CD8-positive, alpha-beta memory T cell (primary cell): ENCODE results near the gene ACTL10. TPM values are rescaled to one million over a fixed set of nuclear protein-coding genes. Genes with fewer than 3 reads are reported as not detected.

Source experiments
- CTCF ChIA-PET: fragments of 350-600 bp; sonication (Branson Sonifier 250); formaldehyde crosslinking; loops from one replicate; lab custom pipeline; 2021; ENCODE audit warnings: antibody characterized with exemption; lab: Charles Lee
- POLR2A ChIA-PET: fragments of 350-600 bp; sonication (Branson Sonifier 250); formaldehyde crosslinking; loops from one replicate; lab custom pipeline; 2021; ENCODE audit warnings: antibody characterized with exemption; lab: Charles Lee
- DNase-seq, 5 donors: peaks; one replicate each; pipeline versions ENCODE4 v3.0.0 to v3.0.0-alpha.2; 2020 to 2022; ENCODE audit warnings: mixed read lengths in 1 of 5
- H3K27ac ChIP-seq: one replicate; pipeline ENCODE4 v1.7.0; 2013; ENCODE audit warnings: low read depth, mild to moderate bottlenecking, low read length, moderate library complexity
- H3K27me3 ChIP-seq: 2 replicates; pipeline ENCODE4 v1.7.0; 2013; ENCODE audit warnings: low read length, mild to moderate bottlenecking; ENCODE audit not compliant: insufficient read depth, poor library complexity, severe bottlenecking
- H3K36me3 ChIP-seq: 2 replicates; pipeline ENCODE4 v1.7.0; 2013; ENCODE audit warnings: mild to moderate bottlenecking, low read length, moderate library complexity; ENCODE audit not compliant: insufficient read depth
- H3K4me1 ChIP-seq: 2 replicates; pipeline ENCODE4 v1.7.0; 2013; ENCODE audit warnings: mild to moderate bottlenecking, low read length, moderate library complexity; ENCODE audit not compliant: insufficient read depth
- H3K4me3 ChIP-seq: 2 replicates; pipeline ENCODE4 v1.7.0; 2013; ENCODE audit warnings: mild to moderate bottlenecking, low read length
- H3K9me3 ChIP-seq: 2 replicates; pipeline ENCODE4 v1.7.0; 2013; ENCODE audit warnings: mild to moderate bottlenecking, low read length
- H3K27ac Mint-ChIP-seq, 8 donors: one replicate each; pipeline ENCODE4 v1.8.0; 2020 to 2021; ENCODE audit warnings: mixed read lengths in 8 of 8, mild to moderate bottlenecking in 6 of 8, inconsistent platforms in 3 of 8, moderate library complexity in 3 of 8
- H3K27me3 Mint-ChIP-seq, 2 donors: one replicate each; pipeline ENCODE4 v1.8.0; 2020 to 2021; ENCODE audit warnings: mixed read lengths in 2 of 2, mild to moderate bottlenecking in 1 of 2, moderate library complexity in 1 of 2
- H3K36me3 Mint-ChIP-seq, 3 donors: one replicate each; pipeline ENCODE4 v1.8.0; 2020 to 2021; ENCODE audit warnings: mixed read lengths in 3 of 3, inconsistent platforms in 1 of 3, mild to moderate bottlenecking in 1 of 3
- H3K4me1 Mint-ChIP-seq, 3 donors: one replicate each; pipeline ENCODE4 v1.8.0; 2020 to 2021; ENCODE audit warnings: mixed read lengths in 3 of 3, inconsistent platforms in 1 of 3, mild to moderate bottlenecking in 1 of 3
- H3K4me3 Mint-ChIP-seq, 7 donors: one replicate each; pipeline ENCODE4 v1.8.0; 2020 to 2021; ENCODE audit warnings: mixed read lengths in 7 of 7, mild to moderate bottlenecking in 6 of 7, moderate library complexity in 4 of 7, inconsistent platforms in 2 of 7
- H3K9me3 Mint-ChIP-seq, 5 donors: one replicate each; pipeline ENCODE4 v1.8.0; 2020 to 2022; ENCODE audit warnings: mixed read lengths in 5 of 5, mild to moderate bottlenecking in 3 of 5, moderate library complexity in 2 of 5, inconsistent platforms in 1 of 5
- polyA plus RNA-seq: library from polyadenylated mRNA; unstranded; fragments of 300-500 nt; fragmentation: Illumina TruSeq; gene quantifications from one replicate; pipeline ENCODE4 v1.2.3, GENCODE V29; 2021
- total RNA-seq, 2 experiments: library from RNA; stranded (reverse); gene quantifications; one replicate each; pipeline ENCODE4 v1.2.3, GENCODE V29; 2021

ACTL10 gene
- total and polyA plus RNA-seq, 3 experiments from 2014 or later, result 3.8 to 6.6 (median 4.6) TPM

- H3K9me3 ChIP-seq, result no peaks in the 10 kb centered on the region
- peak overlapping the region; percentile 78 for H3K27ac ChIP-seq
- Mint-ChIP-seq H3K27me3 (no peaks in the 10 kb centered on the region), H3K4me1 (peaks cover 21 to 38% (median 32%) of the 10 kb centered on the region in 3 donors), H3K9me3 (no peaks in the 10 kb centered on the region), H3K4me3 (peak overlapping the region; percentile 68 to 91 (median 89)), H3K36me3 (peaks cover 0 to 2% (median 0%) of the 10 kb centered on the region in 3 donors), H3K27ac (peak overlapping the region in 7 of 8 donors; percentile 52 to 96 (median 68))
- ChIA-PET POLR2A (no interaction called here), CTCF (interaction anchor here (7.2 kb wide), 1 partner anchor 9 kb away, joined by 103 read pairs; no protein-coding TSS in a partner anchor)
- no peak overlapping the region for H3K4me3 ChIP-seq
- H3K27me3 ChIP-seq, result no peaks in the 10 kb centered on the region
- DNase-seq, result no peak
- no peaks in the 10 kb centered on the region for H3K36me3 ChIP-seq
- peaks cover 30% of the 10 kb centered on the region for H3K4me1 ChIP-seq
Measured at GRCh38 chr20:33672426-33673113, 5.8 kb downstream of the ACTL10 start.

GRCh38 chr20:33673114-33673409, 6.3 kb downstream of the ACTL10 start:
- POLR2A ChIA-PET, result no interaction called here
- Mint-ChIP-seq H3K36me3 (peaks cover 0 to 2% (median 0%) of the 10 kb centered on the region in 3 donors), H3K27me3 (no peaks in the 10 kb centered on the region), H3K4me1 (peaks cover 21 to 39% (median 33%) of the 10 kb centered on the region in 3 donors), H3K27ac (peak overlapping the region in 7 of 8 donors; percentile 37 to 96 (median 79)), H3K4me3 (peak overlapping the region; percentile 68 to 91 (median 89)), H3K9me3 (no peaks in the 10 kb centered on the region)
- no peaks in the 10 kb centered on the region for H3K9me3 ChIP-seq
- H3K27me3 ChIP-seq, result no peaks in the 10 kb centered on the region
- DNase-seq, result no peak
- CTCF ChIA-PET, result no interaction called here
- peak overlapping the region; percentile 78 for H3K27ac ChIP-seq
- peak overlapping the region; percentile 40 for H3K4me3 ChIP-seq
- peaks cover 33% of the 10 kb centered on the region for H3K4me1 ChIP-seq
- H3K36me3 ChIP-seq, result no peaks in the 10 kb centered on the region

- Histone ChIP-seq H3K36me3 (no peaks in the 10 kb centered on the region), H3K27me3 (no peaks in the 10 kb centered on the region), H3K4me1 (peaks cover 33% of the 10 kb centered on the region), H3K9me3 (no peaks in the 10 kb centered on the region), H3K27ac (peak overlapping the region; percentile 78), H3K4me3 (peak overlapping the region; percentile 40)
- ChIA-PET POLR2A (no interaction called here), CTCF (no interaction called here)
- peak overlapping the region; percentile 37 to 96 (median 85) for H3K27ac Mint-ChIP-seq
- DNase-seq, result no peak
- H3K4me1 Mint-ChIP-seq, result peaks cover 22 to 39% (median 34%) of the 10 kb centered on the region in 3 donors
- no peaks in the 10 kb centered on the region for H3K9me3 Mint-ChIP-seq
- peak overlapping the region; percentile 68 to 93 (median 89) for H3K4me3 Mint-ChIP-seq
- peaks cover 0 to 2% (median 0%) of the 10 kb centered on the region in 3 donors for H3K36me3 Mint-ChIP-seq
- no peaks in the 10 kb centered on the region for H3K27me3 Mint-ChIP-seq
Measured at GRCh38 chr20:33673410-33674293, 6.9 kb downstream of the ACTL10 start.

- POLR2A ChIA-PET, result no interaction called here
- peak within 1 kb of the TSS; percentile 48 to 96 (median 86) for H3K27ac Mint-ChIP-seq
- H3K36me3 Mint-ChIP-seq, result peaks cover 0 to 2% (median 0%) of the 10 kb centered on the region in 3 donors
- H3K27ac ChIP-seq, result peak within 1 kb of the TSS; percentile 78
- peaks cover 42% of the 10 kb centered on the region for H3K4me1 ChIP-seq
- H3K9me3 Mint-ChIP-seq, result no peaks in the 10 kb centered on the region
- no peaks in the 10 kb centered on the region for H3K27me3 ChIP-seq
- H3K9me3 ChIP-seq, result no peaks in the 10 kb centered on the region
- peak within 1 kb of the TSS; percentile 76 to 93 (median 89) for H3K4me3 Mint-ChIP-seq
- DNase-seq, result peak; percentile 44 to 68 (median 55)
- peaks cover 29 to 43% (median 43%) of the 10 kb centered on the region in 3 donors for H3K4me1 Mint-ChIP-seq
- H3K4me3 ChIP-seq, result peak within 1 kb of the TSS; percentile 52
- no peaks in the 10 kb centered on the region for H3K27me3 Mint-ChIP-seq
- no peaks in the 10 kb centered on the region for H3K36me3 ChIP-seq
- CTCF ChIA-PET, result interaction anchor here (0.9 to 2.0 kb wide), 2 partner anchors 8 to 10 kb away, joined by 3 to 10 read pairs; partner anchors contain the start of gene ACTL10
Measured at GRCh38 chr20:33674294-33675135, 7.8 kb downstream of the ACTL10 start, which contains the start of gene NECAB3. Gene NECAB3, minus strand, starts transcription at chr20:33674428. Its CDS starts 76 bp downstream, at chr20:33674352.

- Mint-ChIP-seq H3K4me3 (peak overlapping the region; percentile 64 to 90 (median 80)), H3K9me3 (no peaks in the 10 kb centered on the region), H3K27ac (peak overlapping the region; percentile 1 to 91 (median 56)), H3K36me3 (peaks cover 0 to 2% (median 0%) of the 10 kb centered on the region in 3 donors), H3K27me3 (no peaks in the 10 kb centered on the region), H3K4me1 (peaks cover 34 to 52% (median 49%) of the 10 kb centered on the region in 3 donors)
- Histone ChIP-seq H3K36me3 (no peaks in the 10 kb centered on the region), H3K4me3 (peak overlapping the region; percentile 52), H3K9me3 (no peaks in the 10 kb centered on the region), H3K4me1 (peaks cover 50% of the 10 kb centered on the region), H3K27me3 (no peaks in the 10 kb centered on the region), H3K27ac (no peak overlapping the region)
- ChIA-PET CTCF (interaction anchor here (0.9 to 2.0 kb wide), 3 partner anchors 9 to 10 kb away, joined by 3 to 10 read pairs (median 5); partner anchors contain the start of gene ACTL10), POLR2A (no interaction called here)
- no peak for DNase-seq
Measured at GRCh38 chr20:33675136-33675959, 8.6 kb downstream of the ACTL10 start.

- Histone ChIP-seq H3K27me3 (no peaks in the 10 kb centered on the region), H3K4me3 (no peak overlapping the region), H3K36me3 (no peaks in the 10 kb centered on the region), H3K27ac (no peak overlapping the region), H3K9me3 (no peaks in the 10 kb centered on the region), H3K4me1 (peaks cover 52% of the 10 kb centered on the region)
- peaks cover 36 to 57% (median 56%) of the 10 kb centered on the region in 3 donors for H3K4me1 Mint-ChIP-seq
- ChIA-PET POLR2A (no interaction called here), CTCF (interaction anchor here (1.1 to 2.0 kb wide), 2 partner anchors 9 to 10 kb away, joined by 5 to 10 read pairs; partner anchors contain the start of gene ACTL10)
- no peaks in the 10 kb centered on the region for H3K9me3 Mint-ChIP-seq
- H3K27ac Mint-ChIP-seq, result peak overlapping the region in 1 of 8 donors; percentile 2
- H3K27me3 Mint-ChIP-seq, result no peaks in the 10 kb centered on the region
- peaks cover 0 to 2% (median 0%) of the 10 kb centered on the region in 3 donors for H3K36me3 Mint-ChIP-seq
- no peak for DNase-seq
- H3K4me3 Mint-ChIP-seq, result peak overlapping the region in 4 of 7 donors; percentile 3 to 77 (median 31)
Measured at GRCh38 chr20:33676121-33676520, 9.4 kb downstream of the ACTL10 start.
